Measurements from ENCODE around the gene PHPT1. TPM values are rescaled to one million over a fixed set of nuclear protein-coding genes. Genes with fewer than 3 reads are reported as not detected.

Gene PHPT1
- total RNA-seq, 2 donors from 2014 or later: 137 to 176 TPM

- no peak for DNase-seq
- H3K36me3 ChIP-seq: no peaks in the 10 kb centered on the region
- no peak overlapping the region for H3K27ac ChIP-seq
- H3K27me3 ChIP-seq: peaks cover 4% of the 10 kb centered on the region
- H3K9me3 ChIP-seq: no peaks in the 10 kb centered on the region
- peaks cover 6% of the 10 kb centered on the region for H3K4me1 ChIP-seq
- no peak overlapping the region for H3K9ac ChIP-seq (ENCODE audit: low read depth in 2 of 2, low read length in 2 of 2)
- H3K4me3 ChIP-seq: no peak overlapping the region
- intact Hi-C loops (cut with DNase I): no loop called here
- TF ChIP-seq CTCF (IDR thresholded peaks at IDR 0.05): no peak
These were observed 1.9 kb downstream of the PHPT1 start for GRCh38 chr9:136850866-136851775.

- Histone ChIP-seq H3K27me3 (no peaks in the 10 kb centered on the region), H3K4me3 (no peak within 1 kb of the TSS), H3K36me3 (no peaks in the 10 kb centered on the region), H3K4me1 (peaks cover 6% of the 10 kb centered on the region), H3K9ac (ENCODE audit: low read depth in 2 of 2, low read length in 2 of 2) (peak within 1 kb of the TSS in 1 of 2 donors; percentile 24), H3K27ac (no peak within 1 kb of the TSS), H3K9me3 (no peaks in the 10 kb centered on the region)
- intact Hi-C loops (cut with DNase I): no loop called here
- no peak for TF ChIP-seq CTCF (IDR thresholded peaks at IDR 0.05)
- peak; percentile 17 for DNase-seq
These were observed 2.9 kb downstream of the PHPT1 start, which contains the start of gene MAMDC4 for GRCh38 chr9:136851941-136852663. TSS of gene MAMDC4 (plus strand) at chr9:136852346. CDS start at chr9:136852417, 71 bp downstream.

GRCh38 chr9:136852664-136853595, 3.7 kb downstream of the PHPT1 start:
- peak; percentile 22 for DNase-seq
- H3K27me3 ChIP-seq: no peaks in the 10 kb centered on the region
- H3K4me3 ChIP-seq: no peak overlapping the region
- H3K9me3 ChIP-seq: no peaks in the 10 kb centered on the region
- no peak overlapping the region for H3K27ac ChIP-seq
- H3K9ac ChIP-seq (ENCODE audit: low read depth in 2 of 2, low read length in 2 of 2): peak overlapping the region in 1 of 2 donors; percentile 24
- peaks cover 12% of the 10 kb centered on the region for H3K4me1 ChIP-seq
- TF ChIP-seq CTCF (IDR thresholded peaks at IDR 0.05): no peak
- intact Hi-C loops (cut with DNase I): no loop called here
- H3K36me3 ChIP-seq: no peaks in the 10 kb centered on the region

GRCh38 chr9:136853596-136854112, 4.4 kb downstream of the PHPT1 start:
- peaks cover 18% of the 10 kb centered on the region for H3K4me1 ChIP-seq
- no peak for TF ChIP-seq CTCF (IDR thresholded peaks at IDR 0.05)
- DNase-seq: peak; percentile 26
- no peaks in the 10 kb centered on the region for H3K9me3 ChIP-seq
- no peaks in the 10 kb centered on the region for H3K27me3 ChIP-seq
- H3K4me3 ChIP-seq: no peak overlapping the region
- no peaks in the 10 kb centered on the region for H3K36me3 ChIP-seq
- H3K27ac ChIP-seq: no peak overlapping the region
- no peak overlapping the region for H3K9ac ChIP-seq (ENCODE audit: low read depth in 2 of 2, low read length in 2 of 2)
- intact Hi-C loops (cut with DNase I): no loop called here

Data from colonic mucosa (tissue), 4 donors.